GM13977 (cell line): ENCODE data around the gene PRKRA.
"Not testable (repeated sequence)": the region's sequence is repeated elsewhere in the genome, so short reads cannot be mapped to it uniquely, and the experiment has no call there.

Experiments used
- DNase-seq: peaks from one replicate; pipeline ENCODE4 v3.0.0; 2012; ENCODE audit warnings: low spot score
- in situ Hi-C: fragments of 300-500 bp; cut with MboI; formaldehyde crosslinking; loops from one replicate; pipeline ENCODE4 v1.12.0; 2022; ENCODE audit warnings: low sequenced_read_pairs, low pct_unique_long_range_greater_than_20kb, mixed read lengths, inconsistent platforms; ENCODE audit not compliant: unreplicated experiment
- TF ChIP-seq, protein P1 (sequence below): IDR thresholded peaks from 2 replicates; pipeline ENCODE4 v1.5.1; 2012; ENCODE audit warnings: mild to moderate bottlenecking, control low read depth; ENCODE audit not compliant: insufficient read depth; ENCODE audit errors: extremely low read depth, missing control alignments

Gene PRKRA

DNA sequence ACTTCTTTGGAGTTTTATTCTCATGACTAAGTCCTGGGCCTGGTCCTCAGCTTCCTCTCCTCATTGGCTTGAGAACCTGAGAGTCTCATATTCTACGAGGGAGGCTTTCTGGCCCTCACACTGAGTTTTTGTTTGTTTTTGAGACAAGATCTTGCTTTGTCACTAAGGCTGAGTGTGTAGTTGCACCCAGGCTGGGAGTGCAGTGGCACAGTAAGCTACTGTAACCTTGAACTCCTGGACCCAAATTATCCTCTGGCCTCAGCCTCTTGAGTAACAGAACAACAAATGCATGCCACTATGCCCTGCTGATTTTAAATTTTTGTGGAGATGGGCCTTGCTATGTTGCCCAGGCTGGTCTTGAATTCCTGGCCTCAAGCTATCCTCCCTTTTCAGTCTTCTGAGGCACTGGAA, 22.6 kb downstream of the PRKRA start:
- TF ChIP-seq, protein P1, sequence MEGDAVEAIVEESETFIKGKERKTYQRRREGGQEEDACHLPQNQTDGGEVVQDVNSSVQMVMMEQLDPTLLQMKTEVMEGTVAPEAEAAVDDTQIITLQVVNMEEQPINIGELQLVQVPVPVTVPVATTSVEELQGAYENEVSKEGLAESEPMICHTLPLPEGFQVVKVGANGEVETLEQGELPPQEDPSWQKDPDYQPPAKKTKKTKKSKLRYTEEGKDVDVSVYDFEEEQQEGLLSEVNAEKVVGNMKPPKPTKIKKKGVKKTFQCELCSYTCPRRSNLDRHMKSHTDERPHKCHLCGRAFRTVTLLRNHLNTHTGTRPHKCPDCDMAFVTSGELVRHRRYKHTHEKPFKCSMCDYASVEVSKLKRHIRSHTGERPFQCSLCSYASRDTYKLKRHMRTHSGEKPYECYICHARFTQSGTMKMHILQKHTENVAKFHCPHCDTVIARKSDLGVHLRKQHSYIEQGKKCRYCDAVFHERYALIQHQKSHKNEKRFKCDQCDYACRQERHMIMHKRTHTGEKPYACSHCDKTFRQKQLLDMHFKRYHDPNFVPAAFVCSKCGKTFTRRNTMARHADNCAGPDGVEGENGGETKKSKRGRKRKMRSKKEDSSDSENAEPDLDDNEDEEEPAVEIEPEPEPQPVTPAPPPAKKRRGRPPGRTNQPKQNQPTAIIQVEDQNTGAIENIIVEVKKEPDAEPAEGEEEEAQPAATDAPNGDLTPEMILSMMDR: no peak
- no peak for DNase-seq
- in situ Hi-C loops: no loop called here

DNA sequence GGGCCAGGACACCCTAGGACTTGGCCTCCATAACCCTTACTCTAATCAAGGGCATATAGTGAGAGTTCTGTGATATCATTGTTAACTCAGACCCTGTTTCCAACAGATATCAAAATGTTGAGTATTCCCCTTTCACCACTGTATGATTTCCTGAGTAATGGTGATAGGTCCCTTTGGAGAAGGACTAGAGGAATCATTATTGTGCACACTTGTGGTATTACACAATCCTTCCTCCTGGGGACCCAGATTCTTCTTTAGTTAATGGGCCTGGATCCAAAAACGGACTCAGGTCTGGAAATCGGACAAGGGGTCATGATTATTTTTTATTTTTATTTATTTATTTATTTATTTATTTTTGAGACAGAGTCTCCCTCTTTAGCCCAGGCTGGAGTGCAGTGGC, 23.5 kb downstream of the PRKRA start:
- TF ChIP-seq, protein P1: no peak
- in situ Hi-C loops: no loop called here
- DNase-seq: no peak

DNA sequence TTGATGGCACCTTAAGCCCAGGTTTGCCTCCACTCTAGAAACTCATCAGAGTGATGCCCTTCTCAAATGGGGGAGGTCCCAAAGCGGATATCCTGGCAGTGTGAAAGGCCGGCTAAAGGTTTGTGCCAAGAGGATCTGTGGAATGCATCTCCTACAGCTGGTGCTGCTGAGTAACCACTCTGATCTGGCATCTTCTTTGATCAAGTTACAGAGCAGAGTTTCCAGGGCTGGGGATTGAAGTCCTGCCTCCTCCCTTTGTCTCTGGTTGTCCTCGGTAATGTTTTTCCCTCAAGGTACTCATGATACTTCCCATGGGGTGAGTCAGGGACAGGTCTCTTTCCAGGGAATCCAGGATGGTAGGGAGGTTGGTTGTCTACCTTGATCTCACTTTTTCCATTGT, 24.6 kb downstream of the PRKRA start:
- no peak for DNase-seq
- in situ Hi-C loops: no loop called here
- TF ChIP-seq, protein P1: no peak

DNA sequence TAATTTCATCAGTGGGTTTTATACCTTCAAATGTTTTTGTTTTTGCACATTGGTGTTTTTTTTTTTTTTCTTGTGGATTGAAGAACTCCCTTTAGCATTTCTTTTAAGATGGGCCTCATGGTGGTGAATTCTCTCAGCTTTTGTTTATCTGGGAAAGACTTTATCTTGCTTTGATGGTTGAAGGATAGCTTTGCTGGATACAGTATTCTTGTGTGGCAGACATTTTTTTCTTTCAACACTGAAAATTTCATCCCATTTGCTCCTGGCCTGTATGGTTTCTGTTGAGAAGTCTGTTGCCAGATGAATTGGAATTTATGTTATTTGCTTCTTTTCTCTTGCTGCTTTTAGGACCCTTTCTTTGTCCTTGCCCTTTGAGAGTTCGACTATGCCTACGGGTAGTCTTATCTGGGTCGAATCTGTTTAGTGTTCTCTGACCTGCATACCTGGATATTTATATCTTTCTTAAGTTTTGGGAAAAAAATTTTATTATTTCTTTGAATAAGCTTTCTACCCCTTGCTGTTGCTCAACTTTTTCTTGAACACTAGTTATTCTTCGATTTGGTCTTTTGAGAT, 25.6 kb downstream of the PRKRA start:
- TF ChIP-seq, protein P1: no peak
- DNase-seq: no peak
- in situ Hi-C loops: no loop called here

DNA sequence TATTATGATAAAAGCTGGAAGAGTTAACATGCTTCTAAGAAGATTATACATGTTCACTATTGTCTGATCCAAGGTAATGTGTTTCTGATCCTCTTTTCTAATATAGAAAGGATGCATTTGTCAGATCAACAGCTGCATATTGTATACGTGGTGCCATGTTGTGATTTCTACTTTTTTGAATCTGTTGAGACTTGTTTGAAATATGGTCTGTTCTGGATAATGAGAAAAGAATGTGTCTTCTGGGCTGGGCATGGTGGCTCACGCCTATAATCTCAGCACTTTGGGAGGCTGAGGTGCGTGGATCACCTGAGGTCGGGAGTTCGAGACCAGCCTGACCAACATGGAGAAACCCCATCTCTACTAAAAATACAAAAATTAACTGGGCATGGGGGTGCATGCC, 27.2 kb downstream of the PRKRA start:
- not testable (repeated sequence) for DNase-seq
- in situ Hi-C loops: loop anchor here (25.0 kb wide), 1 partner anchor 311 kb away; the partner anchor contains the start of gene RBM45

DNA sequence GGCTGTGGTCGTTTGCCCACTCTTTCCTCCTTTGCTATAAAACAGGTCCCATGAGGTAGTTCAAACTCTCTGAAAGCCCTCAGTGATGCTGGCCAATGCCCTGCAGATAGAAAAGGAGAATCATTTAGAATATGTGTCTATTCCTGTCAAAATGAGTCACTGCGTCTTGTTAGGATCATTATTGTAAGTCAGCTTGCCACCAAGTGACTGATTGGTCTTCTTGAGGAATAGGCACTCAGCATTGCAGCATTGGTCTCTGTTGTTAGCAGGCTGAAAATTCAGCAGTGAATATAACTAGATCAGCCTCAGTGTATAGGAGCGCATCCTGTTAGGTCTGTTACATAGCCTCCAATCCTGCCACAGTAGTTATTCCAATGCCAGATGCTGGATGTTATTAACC, 28.9 kb downstream of the PRKRA start:
- in situ Hi-C loops: loop anchor here (25.0 kb wide), 1 partner anchor 310 kb away; the partner anchor contains the start of gene RBM45
- no peak for DNase-seq
- TF ChIP-seq, protein P1: no peak

DNA sequence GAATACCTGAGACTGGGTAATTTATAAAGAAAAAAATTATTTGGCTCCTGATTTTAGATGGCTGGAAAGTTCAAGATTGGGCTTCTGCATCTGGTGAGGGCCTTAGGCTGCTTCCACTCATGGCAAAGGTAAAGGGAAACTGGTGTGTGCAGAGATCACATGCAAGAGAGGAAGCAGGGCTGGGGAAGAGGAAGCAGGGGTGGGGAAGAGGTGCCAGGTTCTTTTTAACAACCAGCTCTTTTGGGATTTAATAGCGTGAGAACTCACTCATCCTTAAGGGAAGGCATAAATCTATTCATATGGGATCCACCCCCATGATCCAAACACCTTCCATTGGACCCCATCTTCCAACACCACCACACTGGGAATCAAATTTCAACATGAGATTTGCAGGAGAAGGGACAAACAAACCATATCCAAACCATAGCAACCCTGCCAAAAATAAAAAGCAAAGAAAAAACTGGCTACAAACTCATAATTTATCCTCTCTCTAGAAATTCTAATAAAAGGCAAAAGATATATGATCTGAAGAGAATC, 30.4 kb downstream of the PRKRA start:
- TF ChIP-seq, protein P1: no peak
- in situ Hi-C loops: loop anchor here (25.0 kb wide), 1 partner anchor 308 kb away; the partner anchor contains the start of gene RBM45

More for the DNA sequence above, 30.4 kb downstream of the PRKRA start:
- no peak for DNase-seq
